ENCODE data around the gene MED26. TPM values are rescaled to one million over a fixed set of nuclear protein-coding genes. Genes with fewer than 3 reads are reported as not detected.

Gene MED26
- total and polyA plus RNA-seq, 9 of the 15 experiments (the other 6 are each of a cell fraction or from before 2014, with no cell fraction given), result 0.71 to 15.1 (median 6.2) TPM

DNA sequence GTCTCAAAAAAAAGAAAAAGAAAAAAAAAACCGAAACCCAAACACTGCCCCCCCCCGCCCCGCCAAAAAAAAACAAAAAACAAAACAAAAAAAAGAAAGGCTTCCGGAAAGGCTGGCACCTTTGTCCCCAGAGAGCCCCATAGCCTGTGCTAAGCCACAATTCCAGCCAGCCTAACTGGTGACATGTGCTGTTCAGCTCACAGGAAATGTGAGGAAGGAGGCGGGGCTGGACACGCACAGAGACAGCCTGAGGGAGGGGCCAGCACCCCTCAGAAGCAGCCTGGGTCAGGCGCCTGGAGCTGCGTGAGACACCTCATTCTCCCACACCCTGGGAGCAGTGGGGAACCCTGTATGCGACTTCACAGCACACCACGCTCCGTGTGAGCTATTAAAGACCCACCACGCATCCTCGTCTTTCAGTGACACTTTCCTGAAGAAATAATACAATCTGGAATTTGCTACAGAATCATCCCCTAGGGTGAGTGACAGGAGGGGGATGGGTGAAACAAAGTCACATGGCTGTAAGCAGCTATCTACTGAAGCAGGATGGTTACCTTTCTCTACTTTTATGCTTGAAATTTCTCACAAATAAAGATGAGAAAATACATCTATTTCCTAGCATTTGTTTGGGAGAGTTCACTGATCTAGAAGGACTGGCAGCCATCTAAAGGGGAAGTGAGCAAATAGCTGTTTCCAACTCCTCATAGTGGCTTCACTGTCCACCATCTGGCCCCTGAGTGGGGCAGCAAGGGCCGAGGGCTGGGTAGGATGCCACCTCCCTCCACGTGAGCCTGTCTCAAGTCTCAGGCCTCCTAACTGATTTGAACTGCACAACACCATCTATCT, 43.5 kb downstream of the MED26 start (continued):
- TF ChIP-seq CBX8 (IDR thresholded peaks at IDR 0.05; ENCODE audit: borderline replicate concordance, extremely low read depth, low read depth, low read length, poor library complexity, severe bottlenecking) (no peak), NFE2 (IDR thresholded peaks at IDR 0.05; ENCODE audit: low read depth) (no peak), CBX5 (IDR thresholded peaks at IDR 0.05; ENCODE audit: borderline replicate concordance, low read depth) (no peak), CREBBP (IDR thresholded peaks at IDR 0.05; ENCODE audit: low read depth, low read length) (no peak), NFATC3 (IDR thresholded peaks at IDR 0.05) (no peak), NRF1 (conservative IDR thresholded peaks at IDR 0.05 in 1 of 2, IDR thresholded peaks at IDR 0.05 in 1 of 2) (peak; percentile 80 to 83), NBN (IDR thresholded peaks at IDR 0.05; ENCODE audit: low read depth) (0 out of 2 replicates have a peak, but pooled peaks have one; percentile 46), ZFP1 (CRISPR knock-in tag; IDR thresholded peaks at IDR 0.05) (no peak), SIN3A (IDR thresholded peaks at IDR 0.05; ENCODE audit: borderline replicate concordance in 2 of 2, control insufficient read depth in 1 of 2, low read depth in 2 of 2, low read length in 2 of 2) (peak in 1 of 2 experiments; percentile 91; a peak in 1 of 4 replicates), ZNF766 (CRISPR knock-in tag; conservative IDR thresholded peaks at IDR 0.05) (no peak), SRF (CRISPR knock-in tag; IDR thresholded peaks at IDR 0.05) (no peak), SIX5 (IDR thresholded peaks at IDR 0.05; ENCODE audit: borderline replicate concordance in 1 of 2, insufficient read depth in 1 of 2, low read depth in 1 of 2, low read length in 2 of 2) (no peak), PURB (CRISPR knock-in tag; IDR thresholded peaks at IDR 0.05; ENCODE audit: low read depth) (no peak), ZSCAN29 (IDR thresholded peaks at IDR 0.05) (no peak), FUS (optimal IDR thresholded peaks at IDR 0.05; ENCODE audit: low read depth, low read length) (no peak), GATA2 (CRISPR knock-in tag; IDR thresholded peaks at IDR 0.05) (no peak), BACH1 (tag; IDR thresholded peaks at IDR 0.05) (no peak), PHB (CRISPR knock-in tag; IDR thresholded peaks at IDR 0.05) (no peak), KDM5B (IDR thresholded peaks at IDR 0.05; ENCODE audit: insufficient replicate concordance, low read depth, low read length) (no peak)
- TF ChIP-seq, protein P1, sequence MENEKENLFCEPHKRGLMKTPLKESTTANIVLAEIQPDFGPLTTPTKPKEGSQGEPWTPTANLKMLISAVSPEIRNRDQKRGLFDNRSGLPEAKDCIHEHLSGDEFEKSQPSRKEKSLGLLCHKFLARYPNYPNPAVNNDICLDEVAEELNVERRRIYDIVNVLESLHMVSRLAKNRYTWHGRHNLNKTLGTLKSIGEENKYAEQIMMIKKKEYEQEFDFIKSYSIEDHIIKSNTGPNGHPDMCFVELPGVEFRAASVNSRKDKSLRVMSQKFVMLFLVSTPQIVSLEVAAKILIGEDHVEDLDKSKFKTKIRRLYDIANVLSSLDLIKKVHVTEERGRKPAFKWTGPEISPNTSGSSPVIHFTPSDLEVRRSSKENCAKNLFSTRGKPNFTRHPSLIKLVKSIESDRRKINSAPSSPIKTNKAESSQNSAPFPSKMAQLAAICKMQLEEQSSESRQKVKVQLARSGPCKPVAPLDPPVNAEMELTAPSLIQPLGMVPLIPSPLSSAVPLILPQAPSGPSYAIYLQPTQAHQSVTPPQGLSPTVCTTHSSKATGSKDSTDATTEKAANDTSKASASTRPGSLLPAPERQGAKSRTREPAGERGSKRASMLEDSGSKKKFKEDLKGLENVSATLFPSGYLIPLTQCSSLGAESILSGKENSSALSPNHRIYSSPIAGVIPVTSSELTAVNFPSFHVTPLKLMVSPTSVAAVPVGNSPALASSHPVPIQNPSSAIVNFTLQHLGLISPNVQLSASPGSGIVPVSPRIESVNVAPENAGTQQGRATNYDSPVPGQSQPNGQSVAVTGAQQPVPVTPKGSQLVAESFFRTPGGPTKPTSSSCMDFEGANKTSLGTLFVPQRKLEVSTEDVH (IDR thresholded peaks at IDR 0.05; ENCODE audit: low read depth, partially characterized antibody), result no peak
- TF ChIP-seq, protein P2, sequence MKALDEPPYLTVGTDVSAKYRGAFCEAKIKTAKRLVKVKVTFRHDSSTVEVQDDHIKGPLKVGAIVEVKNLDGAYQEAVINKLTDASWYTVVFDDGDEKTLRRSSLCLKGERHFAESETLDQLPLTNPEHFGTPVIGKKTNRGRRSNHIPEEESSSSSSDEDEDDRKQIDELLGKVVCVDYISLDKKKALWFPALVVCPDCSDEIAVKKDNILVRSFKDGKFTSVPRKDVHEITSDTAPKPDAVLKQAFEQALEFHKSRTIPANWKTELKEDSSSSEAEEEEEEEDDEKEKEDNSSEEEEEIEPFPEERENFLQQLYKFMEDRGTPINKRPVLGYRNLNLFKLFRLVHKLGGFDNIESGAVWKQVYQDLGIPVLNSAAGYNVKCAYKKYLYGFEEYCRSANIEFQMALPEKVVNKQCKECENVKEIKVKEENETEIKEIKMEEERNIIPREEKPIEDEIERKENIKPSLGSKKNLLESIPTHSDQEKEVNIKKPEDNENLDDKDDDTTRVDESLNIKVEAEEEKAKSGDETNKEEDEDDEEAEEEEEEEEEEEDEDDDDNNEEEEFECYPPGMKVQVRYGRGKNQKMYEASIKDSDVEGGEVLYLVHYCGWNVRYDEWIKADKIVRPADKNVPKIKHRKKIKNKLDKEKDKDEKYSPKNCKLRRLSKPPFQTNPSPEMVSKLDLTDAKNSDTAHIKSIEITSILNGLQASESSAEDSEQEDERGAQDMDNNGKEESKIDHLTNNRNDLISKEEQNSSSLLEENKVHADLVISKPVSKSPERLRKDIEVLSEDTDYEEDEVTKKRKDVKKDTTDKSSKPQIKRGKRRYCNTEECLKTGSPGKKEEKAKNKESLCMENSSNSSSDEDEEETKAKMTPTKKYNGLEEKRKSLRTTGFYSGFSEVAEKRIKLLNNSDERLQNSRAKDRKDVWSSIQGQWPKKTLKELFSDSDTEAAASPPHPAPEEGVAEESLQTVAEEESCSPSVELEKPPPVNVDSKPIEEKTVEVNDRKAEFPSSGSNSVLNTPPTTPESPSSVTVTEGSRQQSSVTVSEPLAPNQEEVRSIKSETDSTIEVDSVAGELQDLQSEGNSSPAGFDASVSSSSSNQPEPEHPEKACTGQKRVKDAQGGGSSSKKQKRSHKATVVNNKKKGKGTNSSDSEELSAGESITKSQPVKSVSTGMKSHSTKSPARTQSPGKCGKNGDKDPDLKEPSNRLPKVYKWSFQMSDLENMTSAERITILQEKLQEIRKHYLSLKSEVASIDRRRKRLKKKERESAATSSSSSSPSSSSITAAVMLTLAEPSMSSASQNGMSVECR (CRISPR knock-in tag; IDR thresholded peaks at IDR 0.05), result no peak

Data from K562 (cell line).